Right kidney (tissue), 1 donor: ENCODE results near the gene NUFIP1.
A peak's percentile ranks its signal among the peaks of the same experiment; 100 is the strongest.
"Not testable (repeated sequence)": the region's sequence is repeated elsewhere in the genome, so short reads cannot be mapped to it uniquely, and the experiment has no call there.

Experiments
- DNase-seq: peaks from one replicate; pipeline ENCODE4 v3.0.0-alpha.2; 2016

The NUFIP1 gene

GRCh38 chr13:44921246-44921877 lies 67.9 kb downstream of the NUFIP1 start:
- no peak for DNase-seq

GRCh38 chr13:44920013-44920412 lies 69.3 kb downstream of the NUFIP1 start:
- DNase-seq, result no peak

- DNase-seq, result no peak
Observed at GRCh38 chr13:44919104-44919804, 70.0 kb downstream of the NUFIP1 start.

GRCh38 chr13:44918326-44919103 lies 70.8 kb downstream of the NUFIP1 start:
- DNase-seq, result no peak

GRCh38 chr13:44917589-44918325 lies 71.5 kb downstream of the NUFIP1 start:
- DNase-seq, result peak; percentile 98

GRCh38 chr13:44912278-44913016 lies 76.8 kb downstream of the NUFIP1 start:
- no peak for DNase-seq

- DNase-seq, result no peak
Observed at GRCh38 chr13:44908712-44909111, 80.6 kb downstream of the NUFIP1 start.

- DNase-seq, result no peak
Observed at GRCh38 chr13:44908266-44908665, 81.0 kb downstream of the NUFIP1 start.

- no peak for DNase-seq
Observed at GRCh38 chr13:44906713-44907112, 82.6 kb downstream of the NUFIP1 start.

- no peak for DNase-seq
Observed at GRCh38 chr13:44906230-44906629, 83.0 kb downstream of the NUFIP1 start.

- DNase-seq, result no peak
Observed at GRCh38 chr13:44905556-44905955, 83.7 kb downstream of the NUFIP1 start.

GRCh38 chr13:44904967-44905366 lies 84.3 kb downstream of the NUFIP1 start:
- no peak for DNase-seq

- no peak for DNase-seq
Observed at GRCh38 chr13:44903574-44903985, 85.7 kb downstream of the NUFIP1 start.

- no peak for DNase-seq
Observed at GRCh38 chr13:44902738-44903137, 86.5 kb downstream of the NUFIP1 start.

GRCh38 chr13:44899967-44900366 lies 89.3 kb downstream of the NUFIP1 start:
- DNase-seq, result no peak

GRCh38 chr13:44898308-44898707 lies 91.0 kb downstream of the NUFIP1 start:
- not testable (repeated sequence) for DNase-seq

- no peak for DNase-seq
Observed at GRCh38 chr13:44895953-44896335, 93.3 kb downstream of the NUFIP1 start.

GRCh38 chr13:44895264-44895952 lies 93.9 kb downstream of the NUFIP1 start:
- DNase-seq, result no peak

GRCh38 chr13:44894001-44894770 lies 95.1 kb downstream of the NUFIP1 start:
- DNase-seq, result no peak
